GM11168 (cell line): Measurements from ENCODE around the gene ACSL4.
"Not testable (repeated sequence)": the region's sequence is repeated elsewhere in the genome, so short reads cannot be mapped to it uniquely, and the experiment has no call there.

ENCODE experiments used
- in situ Hi-C: fragments of 300-500 bp; cut with MboI; formaldehyde crosslinking; loops from one replicate; pipeline ENCODE4 v1.12.0; 2022; ENCODE audit warnings: low sequenced_read_pairs; ENCODE audit not compliant: unreplicated experiment

The ACSL4 gene

DNA sequence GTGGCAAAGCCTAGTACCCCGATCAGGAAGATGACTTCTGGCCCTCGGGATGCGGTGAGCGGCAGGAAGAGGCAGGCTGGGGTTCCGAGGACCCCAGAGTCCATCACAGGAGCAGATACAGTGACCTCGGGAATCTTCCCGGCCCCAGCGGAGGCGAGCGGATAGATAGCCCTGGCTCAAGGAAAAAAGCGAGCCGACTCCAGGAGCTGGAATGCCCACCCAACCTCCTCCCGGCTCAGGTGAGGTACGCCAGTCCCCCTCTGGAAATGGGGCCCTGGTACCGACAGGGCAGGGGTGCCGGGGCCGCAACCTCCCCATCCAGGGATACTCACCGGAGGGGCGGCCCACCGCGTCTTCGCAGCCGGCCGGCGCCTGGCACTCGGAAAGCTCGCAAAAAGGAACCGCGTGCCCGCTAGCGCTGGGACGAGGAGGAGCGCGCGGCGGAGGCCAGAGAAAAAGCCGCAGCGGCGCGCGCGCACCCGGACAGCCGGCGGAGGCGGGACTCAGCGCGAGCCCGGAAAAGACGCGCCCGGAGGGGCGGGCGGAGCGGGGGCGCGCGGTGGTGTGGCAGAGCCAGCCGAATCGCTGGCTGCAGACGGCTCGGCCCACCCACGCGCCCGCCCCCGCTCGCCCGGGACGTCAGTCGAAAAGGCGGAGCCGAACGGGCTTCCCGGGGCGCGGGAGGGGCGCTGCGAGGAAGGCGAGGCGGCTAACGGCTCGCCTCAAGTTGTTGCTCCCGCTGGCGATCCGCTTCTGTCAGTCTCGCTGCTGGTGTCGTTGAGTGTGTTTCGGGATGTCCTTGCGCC lies at the start of gene ACSL4:
Gene ACSL4 (minus strand): TSS at position 451 of the 806 bp plus-strand sequence. CDS start 49,894 bp downstream, outside the sequence.
- in situ Hi-C loops: no loop called here

DNA sequence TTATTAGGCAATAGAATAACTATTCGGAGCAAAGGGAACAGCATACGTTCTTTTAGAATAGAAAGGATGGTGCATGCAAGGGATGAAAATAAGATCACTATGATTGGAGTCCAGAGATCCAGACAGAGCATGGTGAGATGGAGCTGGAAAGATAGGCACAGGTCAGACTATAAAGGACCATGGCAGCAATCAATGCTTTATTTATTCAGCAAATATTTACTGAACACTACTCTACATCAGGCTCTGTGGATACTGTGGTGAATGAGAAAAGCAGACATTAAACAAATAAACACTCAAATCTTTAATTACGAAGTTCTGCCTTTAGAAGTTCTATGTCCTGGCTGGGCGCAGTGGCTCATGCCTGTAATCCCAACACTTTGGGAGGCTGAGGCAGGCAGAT lies 44.7 kb upstream of the ACSL4 start:
- in situ Hi-C loops: no loop called here

- in situ Hi-C loops: no loop called here
These were observed 43.9 kb upstream of the ACSL4 start for GRCh38 chrX:109776986-109777385.

DNA sequence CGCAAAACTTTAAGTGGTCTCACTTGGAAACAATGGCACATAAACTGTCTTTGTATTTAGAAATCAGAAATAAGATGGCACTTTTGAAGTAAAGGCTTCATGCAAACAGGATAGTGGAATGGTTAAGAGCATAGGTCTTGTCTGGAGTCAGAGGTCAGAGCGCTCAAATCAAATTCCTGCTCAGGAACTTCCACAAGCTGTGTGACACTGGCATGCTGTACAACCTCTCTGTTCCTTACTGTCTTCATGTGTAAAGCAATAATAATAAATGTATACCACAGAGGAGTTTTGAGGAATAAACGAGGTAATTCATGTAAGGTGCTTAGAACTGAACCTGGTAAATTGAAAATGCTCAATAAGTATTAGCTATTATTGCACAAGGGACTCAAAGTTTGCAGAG lies 43.4 kb upstream of the ACSL4 start:
- in situ Hi-C loops: no loop called here

DNA sequence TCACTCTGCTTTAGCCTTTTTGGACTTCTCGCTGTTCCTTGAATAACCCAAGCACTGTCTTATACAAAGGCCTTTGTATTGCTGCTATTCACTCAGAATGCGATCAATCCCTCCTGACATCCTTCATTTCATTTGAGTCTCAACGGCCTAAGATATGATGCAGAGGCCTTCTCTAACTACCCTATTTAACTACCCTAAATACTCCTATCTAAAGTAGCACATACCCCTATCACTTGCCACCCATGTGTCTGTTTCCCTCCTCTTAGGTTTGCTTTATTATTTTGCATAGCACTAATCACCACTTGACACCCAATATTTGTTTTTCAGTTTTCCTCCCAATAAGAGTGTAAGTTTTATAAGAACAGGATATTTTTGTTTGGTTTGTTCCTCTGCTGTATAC lies 42.3 kb upstream of the ACSL4 start:
- in situ Hi-C loops: no loop called here

- in situ Hi-C loops: no loop called here
These were observed 41.6 kb upstream of the ACSL4 start for GRCh38 chrX:109774706-109775105.

DNA sequence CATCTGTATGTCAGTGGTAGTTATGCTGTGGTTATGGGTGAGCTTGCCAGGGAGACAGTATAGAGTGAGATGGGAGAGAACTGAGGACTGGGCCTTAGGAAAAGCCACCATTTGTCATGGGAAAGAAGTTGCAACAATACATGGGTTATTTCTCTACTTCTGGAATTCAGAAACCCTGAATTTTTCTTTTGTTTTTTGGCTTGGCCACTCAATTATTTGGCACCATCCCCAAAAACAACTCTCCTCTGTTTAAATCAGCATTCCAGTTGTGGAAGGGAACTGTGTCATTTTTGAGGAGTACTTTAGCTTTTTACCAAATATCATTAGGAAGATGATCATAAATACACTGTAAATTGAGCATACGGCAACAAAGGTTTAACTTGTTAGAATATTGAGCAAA lies 41.1 kb upstream of the ACSL4 start:
- in situ Hi-C loops: no loop called here

GRCh38 chrX:109773374-109773773 lies 40.3 kb upstream of the ACSL4 start:
- in situ Hi-C loops: no loop called here

- in situ Hi-C loops: no loop called here
These were observed 37.7 kb upstream of the ACSL4 start for GRCh38 chrX:109770780-109771179.

DNA sequence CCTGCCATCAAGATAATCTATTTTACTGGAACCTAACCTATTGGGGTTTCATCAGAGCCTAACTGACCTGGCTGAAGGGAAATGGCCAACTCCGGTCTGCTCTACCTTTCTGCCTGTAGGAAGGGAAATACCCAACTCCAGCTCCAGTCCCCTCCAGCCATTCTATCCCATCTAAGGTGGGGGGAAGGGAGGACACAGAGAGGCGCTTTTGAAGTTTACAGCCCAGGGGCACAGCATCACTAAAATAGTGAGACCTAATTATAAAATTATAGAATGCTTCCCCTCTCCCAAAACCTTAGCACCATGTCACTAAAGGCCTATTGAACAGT lies 27.8 kb upstream of the ACSL4 start:
- in situ Hi-C loops: no loop called here

DNA sequence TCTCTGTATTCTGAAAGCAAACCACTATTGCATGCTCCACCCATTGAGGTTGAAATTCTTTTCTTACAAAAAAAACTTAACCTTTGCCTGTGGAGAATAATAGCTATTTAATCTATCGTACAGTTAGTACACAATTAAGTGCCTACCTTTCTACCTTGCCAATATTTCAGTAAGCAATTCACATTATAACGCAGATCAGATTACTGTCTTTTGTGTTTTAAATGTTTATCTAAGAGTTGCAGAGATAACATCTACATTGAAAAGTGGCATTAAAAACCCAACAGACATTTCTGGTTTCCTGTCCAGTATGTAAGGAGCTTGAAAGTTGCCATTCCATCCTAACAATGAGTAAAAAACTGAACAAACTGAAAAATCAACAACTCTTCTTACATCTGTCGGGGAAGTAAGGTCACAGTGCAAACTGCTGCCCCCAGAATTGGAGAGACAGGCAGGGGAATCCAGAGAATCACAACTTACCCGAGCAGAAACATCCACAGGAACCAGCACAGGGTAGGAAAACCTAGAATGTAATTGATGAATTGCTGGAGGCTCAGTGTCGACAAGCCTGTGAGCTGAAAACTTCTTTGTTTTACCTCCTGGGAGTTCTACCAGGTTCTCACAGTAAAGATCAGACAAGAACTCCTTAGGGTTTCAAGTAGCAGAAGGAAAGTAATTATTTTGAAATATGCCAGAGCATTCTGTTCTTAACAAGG lies 27.3 kb upstream of the ACSL4 start:
- in situ Hi-C loops: no loop called here

- in situ Hi-C loops: no loop called here
These were observed 20.2 kb upstream of the ACSL4 start for GRCh38 chrX:109753256-109753655.

DNA sequence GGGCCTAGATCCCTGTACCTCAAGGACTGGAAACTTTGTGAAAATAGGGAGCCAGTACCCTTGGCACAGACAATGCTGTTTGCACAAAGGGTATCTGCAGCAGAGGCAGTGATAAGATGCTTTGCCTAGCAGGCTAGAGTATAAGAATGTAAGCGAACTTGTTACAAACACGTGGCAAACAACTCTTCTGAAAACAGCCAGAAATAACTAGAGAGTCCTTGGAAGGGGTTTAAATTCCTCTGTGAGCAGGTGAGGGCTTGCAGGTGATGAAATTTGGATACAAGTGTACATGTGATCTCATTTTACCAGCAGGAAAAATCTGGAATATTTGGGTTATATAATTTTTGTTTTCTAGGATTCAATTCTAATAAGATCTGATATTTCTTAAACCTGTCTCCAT lies 18.6 kb upstream of the ACSL4 start:
- in situ Hi-C loops: no loop called here

DNA sequence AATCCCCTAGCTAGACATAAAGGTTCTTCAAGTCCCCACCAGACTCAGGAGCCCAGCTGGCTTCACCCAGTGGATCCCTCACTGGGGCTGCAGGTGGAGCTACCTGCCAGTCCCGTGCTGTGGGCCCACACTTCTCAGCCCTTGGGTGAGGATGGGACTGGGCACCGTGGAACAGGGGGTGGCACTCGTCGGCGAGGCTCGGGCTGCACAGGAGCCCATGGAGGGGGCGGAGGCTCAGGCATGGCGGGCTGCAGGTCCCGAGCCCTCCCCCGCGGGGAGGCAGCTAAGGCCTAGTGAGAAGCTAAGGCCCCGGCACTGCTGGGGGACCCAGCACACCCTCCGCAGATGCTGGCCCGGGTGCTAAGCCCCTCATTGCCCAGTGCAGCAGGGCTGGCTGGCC lies 16.1 kb upstream of the ACSL4 start:
- in situ Hi-C loops: no loop called here

DNA sequence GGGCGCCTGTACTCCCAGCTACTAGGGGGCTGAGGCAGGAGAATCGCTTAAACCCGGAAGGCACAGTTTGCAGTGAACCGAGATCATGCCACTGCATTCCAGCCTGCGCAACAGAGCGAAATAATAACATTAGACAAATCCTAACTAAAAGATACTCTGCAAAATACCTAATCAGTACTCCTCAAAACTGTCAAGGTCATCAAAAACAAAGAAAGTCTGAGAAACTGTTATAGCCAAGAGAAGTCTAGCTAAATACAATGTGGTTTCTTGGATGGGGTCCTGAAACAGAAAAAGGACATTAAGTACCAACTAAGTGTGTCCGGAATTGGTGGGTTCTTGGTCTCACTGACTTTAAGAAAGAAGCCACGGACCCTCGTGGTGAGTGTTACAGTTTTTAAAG lies 14.6 kb upstream of the ACSL4 start:
- in situ Hi-C loops: no loop called here

- in situ Hi-C loops: no loop called here
These were observed 9.7 kb upstream of the ACSL4 start for GRCh38 chrX:109742722-109743121.

DNA sequence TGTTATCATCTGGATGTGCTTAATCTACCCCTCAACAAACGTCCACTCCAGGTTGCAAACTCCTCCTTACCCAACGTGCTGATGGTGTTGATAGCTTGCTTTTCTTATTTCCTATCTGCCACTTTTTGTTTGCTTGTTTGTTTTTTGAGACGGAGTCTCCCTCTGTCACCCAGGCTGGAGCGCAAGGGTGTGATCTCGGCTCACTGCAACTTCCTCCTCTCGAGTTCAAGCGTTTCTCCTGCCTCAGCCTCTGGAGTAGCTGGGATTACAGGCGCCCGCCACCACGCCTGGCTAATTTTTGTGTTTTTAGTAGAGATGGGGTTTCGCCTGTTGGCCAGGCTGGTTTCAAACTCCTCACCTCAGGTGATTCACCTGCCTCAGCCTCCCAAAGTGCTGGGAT lies 7.8 kb upstream of the ACSL4 start:
- in situ Hi-C loops: not testable (repeated sequence)

DNA sequence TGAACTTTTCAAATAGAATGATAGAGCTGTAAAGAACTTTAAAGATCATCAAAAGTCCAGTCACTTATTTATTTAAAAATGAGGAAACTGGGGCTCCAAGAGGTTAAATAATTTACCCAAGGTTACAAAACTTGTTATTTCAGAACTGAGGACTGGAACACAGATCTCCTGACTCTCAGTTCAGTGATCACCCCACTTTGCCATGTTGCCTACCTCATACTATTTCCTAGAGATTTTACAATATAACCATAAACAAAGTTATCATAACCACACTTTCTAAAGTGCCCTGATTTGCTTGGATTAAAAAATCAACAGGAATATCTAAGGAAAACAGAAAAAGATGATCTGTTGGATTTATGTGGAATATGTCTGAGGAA lies 7.4 kb upstream of the ACSL4 start:
- in situ Hi-C loops: no loop called here

- in situ Hi-C loops: no loop called here
These were observed 6.8 kb upstream of the ACSL4 start for GRCh38 chrX:109739625-109740432.

DNA sequence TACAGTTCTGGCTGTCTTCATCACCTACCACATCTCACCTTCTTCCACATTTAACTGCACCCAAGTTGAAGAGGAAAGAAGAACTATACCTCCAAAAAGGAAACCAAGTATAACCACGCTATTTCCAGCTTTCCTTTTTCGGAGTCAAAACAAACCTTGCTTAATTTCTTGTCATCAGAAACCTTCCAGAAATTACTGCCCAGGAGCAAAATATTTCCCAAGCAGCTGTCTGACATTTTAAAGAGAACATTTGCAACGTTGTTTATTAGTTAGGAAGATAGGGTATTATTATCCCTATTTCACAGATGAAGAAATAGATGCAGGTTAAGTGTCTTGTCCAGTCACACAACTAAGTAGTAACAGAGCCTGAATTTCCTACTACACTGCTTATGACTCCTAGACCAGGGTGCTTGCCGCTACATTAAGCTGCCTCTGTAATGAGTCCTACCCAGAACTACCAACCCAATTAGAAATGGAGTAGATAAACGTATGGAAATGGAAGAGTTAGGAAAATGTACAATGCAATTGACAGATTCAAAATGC lies 2.2 kb upstream of the ACSL4 start:
- in situ Hi-C loops: no loop called here

- in situ Hi-C loops: no loop called here
These were observed 591 bp upstream of the ACSL4 start for GRCh38 chrX:109733613-109734083.
